Stimulated activated CD8-positive, alpha-beta memory T cell treated with anti-CD3 and anti-CD28 coated beads, Interleukin-15, amount 100 ng/mL, for 4 hours (primary cell): ENCODE data around the gene SLC9A3.
"Not testable (repeated sequence)": the region's sequence is repeated elsewhere in the genome, so short reads cannot be mapped to it uniquely, and the experiment has no call there.

Experiments
- DNase-seq, 2 donors: peaks; one replicate each; pipeline ENCODE4 v3.0.0-alpha.2; 2020; ENCODE audit warnings: low read depth in 2 of 2

Gene SLC9A3

DNA sequence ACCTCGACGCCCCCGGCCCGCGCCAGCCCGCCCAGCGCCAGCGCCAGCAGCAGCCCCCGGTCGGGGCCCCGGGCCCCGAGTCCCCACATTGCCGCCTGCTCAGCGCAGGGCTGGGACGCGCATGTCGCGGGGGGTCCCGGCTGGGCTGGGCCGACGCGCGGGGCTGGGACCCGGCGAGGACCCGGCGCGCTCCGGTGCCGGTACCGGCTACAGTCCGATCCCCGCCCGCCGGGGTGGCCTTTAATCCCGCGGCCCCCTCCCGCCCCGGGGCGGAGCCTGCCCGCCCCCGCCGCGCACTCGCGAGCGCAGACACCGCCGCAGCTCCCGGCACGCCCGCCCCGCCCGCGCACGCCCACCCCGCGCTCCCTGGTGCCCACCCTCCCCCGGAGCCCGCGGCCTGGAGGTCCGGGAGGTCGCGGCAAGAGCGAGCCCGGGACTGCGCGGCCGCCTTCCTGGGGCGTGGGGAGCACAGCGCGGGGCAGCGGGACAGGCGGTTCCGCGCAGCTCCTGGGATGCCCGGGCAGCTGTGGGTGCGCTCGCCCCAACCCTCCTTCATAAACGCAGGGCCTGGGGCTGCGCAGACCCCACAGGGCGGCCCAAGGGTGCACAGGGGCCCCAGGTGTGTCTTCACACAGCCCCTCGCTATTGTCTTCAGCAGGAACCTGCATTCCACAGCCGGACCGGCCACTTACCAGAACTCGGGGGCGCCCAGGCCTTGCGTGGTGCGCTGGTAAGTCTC lies at the start of gene SLC9A3:
Gene SLC9A3, minus strand, starts transcription at position 216 of the 739 bp plus-strand sequence.
- DNase-seq = no peak

- no peak for DNase-seq
These were observed 49.7 kb upstream of the SLC9A3 start for GRCh38 chr5:573976-574375.

- no peak for DNase-seq
These were observed 49.0 kb upstream of the SLC9A3 start for GRCh38 chr5:573206-573605.

DNA sequence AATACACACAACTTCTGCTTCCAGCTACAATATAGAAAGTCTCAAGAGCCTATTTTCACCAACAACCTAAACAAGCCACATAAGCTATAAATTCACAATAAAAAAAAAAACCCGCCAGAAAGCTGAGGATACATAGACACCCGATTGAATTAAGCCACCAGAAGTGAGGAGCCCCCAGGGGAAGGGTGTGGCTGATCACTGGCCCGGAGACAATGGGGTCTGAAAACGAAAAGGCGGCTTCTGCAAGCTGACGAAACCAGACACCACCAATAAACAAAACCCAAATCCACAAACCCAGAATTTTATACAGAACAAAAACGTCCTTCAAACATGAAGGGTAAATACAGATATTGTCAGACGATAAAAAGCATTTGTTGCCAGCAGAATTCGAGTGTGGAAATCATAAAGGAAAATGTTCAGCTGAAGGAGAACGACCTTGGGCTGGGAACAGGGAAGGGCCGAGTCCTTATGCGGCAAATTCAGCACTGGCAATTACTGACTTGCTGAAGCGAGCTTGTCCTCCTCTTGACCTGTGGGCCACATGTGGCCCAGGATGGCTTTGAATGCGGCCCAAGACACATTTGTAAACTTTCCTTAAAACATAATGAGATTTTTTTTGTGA lies 48.3 kb upstream of the SLC9A3 start:
- no peak for DNase-seq

GRCh38 chr5:571791-572190 lies 47.5 kb upstream of the SLC9A3 start:
- DNase-seq = no peak

GRCh38 chr5:570886-571285 lies 46.6 kb upstream of the SLC9A3 start:
- DNase-seq = no peak

GRCh38 chr5:570446-570845 lies 46.2 kb upstream of the SLC9A3 start:
- DNase-seq = no peak

GRCh38 chr5:569868-570361 lies 45.7 kb upstream of the SLC9A3 start:
- DNase-seq = no peak

DNA sequence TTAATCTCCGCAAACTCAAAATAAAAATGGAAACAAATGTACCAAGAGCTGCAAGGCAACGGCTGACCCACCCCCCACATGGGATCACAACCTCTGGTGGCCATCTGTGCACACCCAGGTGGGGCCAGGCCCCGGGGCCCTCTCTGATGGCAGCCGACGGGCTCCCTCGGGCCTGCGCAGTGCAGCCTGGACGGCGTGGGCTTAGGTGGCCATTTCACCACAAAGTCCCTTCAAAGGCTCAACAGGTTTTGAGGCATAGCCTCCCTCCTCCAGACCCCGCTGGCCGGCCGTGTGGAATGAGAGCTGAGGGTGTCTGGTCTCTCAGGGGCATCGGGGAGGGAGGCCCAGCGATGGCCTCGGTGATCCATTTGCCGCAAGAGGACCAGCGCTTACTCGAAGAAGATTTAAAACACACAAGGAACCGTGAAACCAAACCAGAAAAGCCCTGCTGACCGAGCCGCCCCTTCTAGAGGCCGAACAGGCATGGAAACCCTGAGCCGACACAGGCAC lies 45.2 kb upstream of the SLC9A3 start:
- no peak for DNase-seq

DNA sequence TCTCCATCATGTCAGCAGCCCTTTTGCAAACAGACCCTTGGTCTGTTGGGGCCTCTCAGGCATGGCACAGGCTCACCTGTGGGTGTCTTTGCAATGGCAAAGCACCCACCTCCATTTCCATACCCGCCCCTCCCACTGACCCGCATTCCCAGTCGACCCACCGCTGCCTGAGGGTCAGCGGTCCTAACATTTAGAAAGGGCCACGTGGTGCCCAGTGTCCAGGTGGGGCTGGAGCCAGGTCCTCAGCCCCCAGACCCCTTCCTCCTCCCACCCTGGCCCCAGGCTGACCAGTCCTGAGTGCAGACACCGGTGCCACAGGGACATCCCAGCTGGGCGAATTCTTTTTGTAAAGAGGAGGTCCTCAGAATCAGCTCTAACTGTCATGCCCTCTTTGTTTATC lies 44.6 kb upstream of the SLC9A3 start:
- DNase-seq = no peak

- DNase-seq = no peak
These were observed 44.0 kb upstream of the SLC9A3 start for GRCh38 chr5:568061-568781.

DNA sequence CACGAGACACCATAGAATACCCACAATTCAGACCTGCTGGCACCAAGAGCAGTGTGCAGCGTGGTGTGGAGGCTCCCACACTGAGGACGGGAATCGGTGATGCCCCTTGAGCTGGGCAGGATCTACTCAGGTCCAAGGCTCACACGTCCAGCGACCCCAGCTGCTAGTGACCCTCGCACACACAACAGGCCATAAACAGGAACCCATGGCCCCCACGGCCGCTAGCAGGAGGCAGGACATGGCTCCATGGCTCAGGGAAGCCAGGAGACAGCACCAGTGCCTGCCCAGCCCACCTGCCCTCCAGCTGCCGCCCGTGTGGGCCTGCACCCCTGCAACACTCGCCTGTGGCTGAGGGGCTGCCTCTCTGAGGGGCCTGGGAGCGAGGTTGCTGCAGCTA lies 43.4 kb upstream of the SLC9A3 start:
- no peak for DNase-seq

DNA sequence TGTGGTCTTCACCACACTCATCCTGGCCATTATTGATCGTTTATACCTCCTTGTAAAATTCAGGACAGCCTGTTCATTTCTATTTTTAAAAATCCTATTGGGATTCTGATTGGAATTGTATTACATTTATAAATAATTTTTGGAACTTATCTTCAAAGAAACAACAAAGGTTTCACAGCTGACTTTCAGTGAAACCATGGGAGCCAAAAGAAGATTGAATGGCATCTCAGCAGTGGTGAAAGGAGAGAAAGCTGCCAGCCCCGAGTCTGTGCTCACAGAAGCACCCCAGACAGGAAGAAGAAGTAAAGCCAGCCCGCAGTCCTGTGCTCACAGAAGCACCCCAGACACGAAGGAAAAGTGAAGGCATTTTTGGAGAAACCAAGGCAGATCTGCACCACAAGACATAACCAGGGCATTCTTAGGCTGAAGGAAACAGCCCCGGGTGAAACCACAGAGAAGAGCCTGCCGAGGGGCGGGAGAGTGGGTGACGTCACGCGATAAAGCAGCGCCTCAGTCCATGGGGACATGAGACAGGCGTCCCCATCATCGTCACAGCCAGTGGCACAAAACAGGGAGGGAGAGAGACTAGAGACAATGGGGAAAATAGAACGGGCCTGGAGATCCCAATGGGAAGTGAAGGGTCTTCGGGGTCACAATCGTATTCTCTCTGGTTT lies 42.5 kb upstream of the SLC9A3 start:
- no peak for DNase-seq

GRCh38 chr5:565782-566440 lies 41.7 kb upstream of the SLC9A3 start:
- DNase-seq = no peak

DNA sequence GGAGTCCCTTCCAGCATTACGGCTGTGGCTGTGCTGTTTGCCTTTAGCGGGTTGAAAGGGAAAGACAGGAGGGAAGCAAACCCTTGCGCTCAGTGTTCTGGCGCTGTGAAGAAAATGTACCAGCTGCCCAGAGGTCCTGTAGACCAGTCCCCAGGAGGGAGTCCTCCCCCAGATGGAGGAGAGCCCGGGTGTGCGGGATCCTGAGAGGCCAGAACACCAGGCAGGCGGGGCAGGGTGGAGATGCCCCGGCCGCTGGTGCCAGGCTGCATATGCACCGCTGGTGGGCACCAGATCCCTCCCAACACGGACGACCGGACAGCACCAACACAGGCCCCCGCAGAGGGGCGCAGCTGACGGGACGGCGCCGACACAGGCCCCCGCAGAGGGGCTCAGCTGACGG lies 37.2 kb upstream of the SLC9A3 start:
- DNase-seq = no peak

GRCh38 chr5:560792-561166 lies 36.5 kb upstream of the SLC9A3 start:
- DNase-seq = no peak

DNA sequence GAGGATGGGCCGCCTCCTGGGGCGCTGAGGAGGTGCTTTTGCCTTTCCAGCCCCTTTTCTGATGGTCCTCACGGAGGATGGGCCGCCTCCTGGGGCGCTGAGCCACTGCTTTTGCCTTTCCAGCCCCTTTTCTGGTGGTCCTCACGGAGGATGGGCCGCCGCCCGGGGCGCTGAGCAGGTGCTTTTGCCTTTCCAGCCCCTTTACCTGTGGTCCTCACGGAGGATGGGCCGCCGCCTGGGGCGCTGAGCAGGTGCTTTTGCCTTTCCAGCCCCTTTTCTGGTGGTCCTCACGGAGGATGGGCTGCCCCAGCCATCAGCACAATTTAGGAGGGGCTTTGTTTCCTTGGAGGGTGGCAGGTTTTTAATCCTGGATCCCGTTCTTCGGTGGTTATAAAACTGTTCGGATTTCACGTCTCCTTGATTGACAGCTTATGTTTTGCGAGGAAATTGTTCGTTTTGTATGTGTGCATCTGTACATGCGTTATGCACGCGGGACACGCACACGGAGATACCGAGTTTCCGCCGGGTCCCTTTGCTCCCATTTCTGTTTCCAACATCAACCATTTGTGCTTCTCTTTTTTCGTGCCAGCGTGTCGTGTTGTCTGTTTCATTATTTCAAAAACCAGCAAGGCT lies 34.7 kb upstream of the SLC9A3 start:
- DNase-seq = no peak

- DNase-seq = no peak
These were observed 34.1 kb upstream of the SLC9A3 start for GRCh38 chr5:558326-558725.

GRCh38 chr5:557917-558316 lies 33.7 kb upstream of the SLC9A3 start:
- not testable (repeated sequence) for DNase-seq

DNA sequence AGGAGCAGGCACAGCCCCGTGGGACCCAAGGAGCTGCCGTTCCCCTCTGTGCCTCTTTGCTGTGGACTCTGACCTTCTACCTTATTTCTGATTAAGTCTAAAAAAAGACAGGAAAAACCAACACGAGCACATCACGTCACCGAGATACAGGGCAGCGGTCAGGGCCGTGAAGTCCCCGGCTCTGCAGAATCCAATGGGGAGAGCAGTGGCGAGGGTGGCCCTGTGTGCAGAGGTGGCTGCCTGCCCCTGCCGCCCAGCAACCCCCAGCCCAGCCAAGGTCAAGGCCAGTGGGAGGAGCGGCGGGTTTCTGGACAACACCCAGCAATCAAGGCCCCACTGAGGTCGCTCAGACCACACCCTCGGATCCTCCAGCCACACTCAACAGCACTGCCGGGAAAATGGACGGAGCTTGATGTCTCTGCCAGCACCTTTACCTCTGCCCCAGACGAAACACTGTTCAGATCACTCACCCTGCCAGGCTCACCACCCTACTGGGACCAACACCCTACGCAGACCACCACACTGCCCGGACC lies 32.7 kb upstream of the SLC9A3 start:
- DNase-seq = no peak
